K562 treated with DMSO at 1 percent for 12 hours (cell line): Measurements from ENCODE around the gene IL17REL. TPM values are rescaled to one million over a fixed set of nuclear protein-coding genes. Genes with fewer than 3 reads are reported as not detected.

Source experiments
- total RNA-seq: library from RNA; unstranded; fragments of 300-600 nt; gene quantifications from 2 replicates; pipeline ENCODE4 v1.2.3, GENCODE V29; 2022; ENCODE audit not compliant: insufficient read depth

IL17REL gene
- total RNA-seq = 0.16 TPM in 1 of 2 replicates, not detected in the other

DNA sequence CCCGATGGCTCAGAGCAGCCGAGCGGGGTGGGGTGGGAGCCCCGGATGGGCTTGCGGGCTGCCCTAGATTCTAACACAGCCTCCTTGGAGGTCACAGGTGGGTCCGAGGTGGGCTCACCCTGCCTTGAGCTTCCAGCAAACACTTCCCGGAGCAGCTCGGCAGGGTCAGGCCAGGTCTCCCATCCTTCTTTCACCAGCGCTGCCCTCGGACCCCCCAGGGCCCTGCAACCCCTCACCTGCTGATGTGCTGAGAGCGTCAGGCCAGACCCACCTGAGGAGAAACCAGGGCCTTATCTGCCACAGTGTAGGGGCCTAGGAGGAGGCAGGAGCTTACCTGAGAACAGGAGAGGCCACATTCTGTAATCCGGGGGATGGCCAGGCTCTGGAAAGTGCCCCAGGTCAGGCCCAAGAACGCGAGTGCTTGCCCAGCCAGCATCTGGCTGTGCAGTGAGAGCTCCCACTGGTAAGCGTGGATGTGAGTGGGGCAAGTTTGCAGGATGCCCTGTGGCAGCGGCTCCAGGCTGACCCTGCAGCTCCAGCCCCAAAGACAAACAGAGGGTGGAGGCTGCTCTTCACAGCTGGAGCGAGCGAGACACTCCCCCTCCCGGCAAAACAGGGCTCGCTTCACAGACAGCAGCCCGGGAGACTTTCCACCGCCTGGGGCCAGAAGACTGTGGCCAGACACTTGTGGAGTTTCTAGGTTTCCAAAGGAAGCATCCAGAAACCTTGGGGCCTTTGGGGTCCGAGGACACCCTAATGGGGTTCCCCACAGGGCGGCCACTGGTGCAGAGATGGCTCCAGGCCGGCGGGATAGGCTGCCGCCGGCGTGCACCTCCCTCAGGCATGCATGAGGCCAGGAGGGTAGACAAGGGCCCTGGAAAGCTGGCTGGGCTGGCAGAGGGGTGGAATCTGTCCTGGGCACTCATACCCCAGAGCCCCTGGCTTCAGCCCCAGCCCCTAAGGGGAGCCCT is at the start of gene IL17REL:
IL17REL (minus strand) TSS at position 555 of the 971 bp plus-strand sequence; CDS start at position 436, 119 bp downstream.

DNA sequence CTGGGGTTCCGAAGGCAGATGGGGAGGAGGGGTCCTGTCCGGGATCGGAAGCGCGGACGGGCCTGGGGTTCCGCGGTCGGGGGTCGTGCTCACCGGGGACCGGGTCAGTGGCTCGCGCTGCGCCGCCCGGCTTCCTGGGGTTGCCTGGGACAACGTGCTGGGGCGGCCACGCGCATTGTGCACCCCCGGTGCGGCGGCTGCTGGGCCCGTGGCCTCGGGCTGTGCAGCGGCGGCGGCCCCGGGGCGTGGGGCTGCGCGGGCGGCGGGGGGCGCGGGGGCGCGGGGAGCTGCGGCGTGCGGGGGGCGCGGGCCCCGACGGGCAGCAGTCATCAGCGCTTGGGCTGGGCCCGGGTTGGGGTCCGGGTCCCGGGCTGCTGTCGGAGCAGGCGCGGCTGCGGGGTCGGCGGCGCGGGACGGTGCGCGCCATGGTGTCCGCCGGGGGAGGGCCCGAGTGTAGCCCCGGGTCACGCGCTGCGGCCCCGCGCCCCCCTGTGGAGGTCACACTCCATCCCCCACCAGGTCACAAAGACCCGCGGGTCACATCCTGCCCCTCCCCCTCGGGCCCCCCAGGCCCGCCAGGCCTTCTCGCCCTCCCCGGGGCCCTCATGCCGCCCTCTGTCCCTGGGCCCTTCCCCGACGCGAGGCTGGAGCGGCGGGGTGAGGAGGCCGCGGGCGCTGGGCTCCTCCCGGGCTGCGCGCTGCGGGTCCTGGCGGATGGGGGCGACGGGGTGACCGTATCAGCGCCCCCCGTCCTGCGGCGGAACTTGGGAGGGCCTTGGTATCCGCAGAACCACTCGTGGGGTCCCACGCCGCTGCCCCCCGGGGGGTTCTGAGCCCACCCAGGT is 45.7 kb upstream of the IL17REL start, which contains the start of gene TTLL8:
TTLL8 (minus strand) TSS at position 238 of the 845 bp plus-strand sequence.

DNA sequence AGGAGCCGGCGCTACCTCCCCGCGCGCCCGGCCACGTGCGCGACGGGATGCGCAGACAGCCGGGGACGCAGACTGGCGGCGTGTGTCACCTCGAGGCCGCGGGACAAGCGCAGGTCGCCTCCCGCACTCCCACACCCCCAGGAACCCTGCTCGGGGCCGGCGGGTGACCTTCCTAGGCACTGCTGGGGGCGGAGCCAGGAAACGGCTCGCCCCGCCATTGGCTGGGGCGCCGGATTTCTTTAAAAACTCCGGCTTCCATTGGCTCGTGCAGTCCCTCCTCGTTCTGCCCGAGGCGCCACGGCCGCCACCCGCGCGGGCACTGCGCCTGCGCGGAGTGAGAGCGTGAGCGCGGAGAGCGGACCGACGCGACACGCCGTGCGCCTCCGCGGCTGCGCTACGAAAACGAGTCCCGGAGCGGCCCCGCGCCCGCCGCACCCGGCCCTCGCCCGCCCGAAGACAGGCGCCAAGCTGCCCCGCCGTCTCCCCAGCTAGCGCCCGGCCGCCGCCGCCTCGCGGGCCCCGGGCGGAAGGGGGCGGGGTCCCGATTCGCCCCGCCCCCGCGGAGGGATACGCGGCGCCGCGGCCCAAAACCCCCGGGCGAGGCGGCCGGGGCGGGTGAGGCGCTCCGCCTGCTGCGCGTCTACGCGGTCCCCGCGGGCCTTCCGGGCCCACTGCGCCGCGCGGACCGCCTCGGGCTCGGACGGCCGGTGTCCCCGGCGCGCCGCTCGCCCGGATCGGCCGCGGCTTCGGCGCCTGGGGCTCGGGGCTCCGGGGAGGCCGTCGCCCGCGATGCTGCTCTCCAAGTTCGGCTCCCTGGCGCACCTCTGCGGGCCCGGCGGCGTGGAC is 52.2 kb downstream of the IL17REL start, which contains the start of gene PIM3:
PIM3 (plus strand) TSS at position 614 of the 846 bp plus-strand sequence; CDS start at position 790, 176 bp downstream.

Other genes with a start within 250 kb of the IL17REL start
- 7.7 and 15.8 TPM in 2 replicates for gene BRD1, start 184.9 kb downstream of the IL17REL start, total RNA-seq
- gene ZBED4, start 158.9 kb downstream of the IL17REL start, total RNA-seq = 2.9 and 14.1 TPM in 2 replicates
- gene ALG12, start 94.3 kb downstream of the IL17REL start, total RNA-seq = 3.0 and 8.9 TPM in 2 replicates
- gene CRELD2, start 94.1 kb downstream of the IL17REL start, total RNA-seq = 27.2 and 33.5 TPM in 2 replicates
- gene PIM3, start 52.0 kb downstream of the IL17REL start, total RNA-seq = 74.3 and 74.5 TPM in 2 replicates
- not detected in 2 replicates for gene TTLL8, start 45.5 kb upstream of the IL17REL start, total RNA-seq
- gene MLC1, start 72.7 kb upstream of the IL17REL start, total RNA-seq = 0.69 and 0.74 TPM in 2 replicates
- 1.1 TPM in 1 of 2 replicates, not detected in the other for gene MOV10L1, start 77.2 kb upstream of the IL17REL start, total RNA-seq
- 22.8 and 30.2 TPM in 2 replicates for gene PANX2, start 158.0 kb upstream of the IL17REL start, total RNA-seq
- gene TRABD, start 173.1 kb upstream of the IL17REL start, total RNA-seq = 47.8 and 54.8 TPM in 2 replicates
- gene SELENOO, start 188.2 kb upstream of the IL17REL start, total RNA-seq = 31.2 and 31.8 TPM in 2 replicates
- 10.2 and 28.1 TPM in 2 replicates for gene TUBGCP6, start 232.3 kb upstream of the IL17REL start, total RNA-seq
- gene HDAC10, start 238.5 kb upstream of the IL17REL start, total RNA-seq = 20.5 and 35.8 TPM in 2 replicates
- gene MAPK12, start 248.9 kb upstream of the IL17REL start, total RNA-seq = 18.9 and 24.6 TPM in 2 replicates